ENCODE measurements around the gene EEFSEC.

Gene EEFSEC

GRCh38 chr3:128276146-128276435, 122.8 kb downstream of the EEFSEC start:
- H3K9ac ChIP-seq (ENCODE audit: low read depth in 1 of 2, low read length in 2 of 2): no peak overlapping the region
- no peaks in the 10 kb centered on the region for H3K9me3 ChIP-seq (ENCODE audit: control insufficient read depth in 1 of 2, low read length in 2 of 2)
- no peaks in the 10 kb centered on the region for H3K27me3 ChIP-seq (ENCODE audit: control insufficient read depth in 1 of 2, insufficient read depth in 2 of 2, low read length in 2 of 2)
- no peak overlapping the region for H3K4me3 ChIP-seq (ENCODE audit: low read depth in 1 of 2, low read length in 2 of 2)
- no peak overlapping the region for H3K27ac ChIP-seq (ENCODE audit: low read depth, low read length)
- peaks cover 0 to 7% of the 10 kb centered on the region in 2 donors for H3K36me3 ChIP-seq (ENCODE audit: control insufficient read depth in 1 of 2, insufficient read depth in 2 of 2, low read length in 2 of 2)
- no peaks in the 10 kb centered on the region for H3K4me1 ChIP-seq (ENCODE audit: control insufficient read depth in 1 of 2, insufficient read depth in 2 of 2, low read length in 2 of 2)

DNA sequence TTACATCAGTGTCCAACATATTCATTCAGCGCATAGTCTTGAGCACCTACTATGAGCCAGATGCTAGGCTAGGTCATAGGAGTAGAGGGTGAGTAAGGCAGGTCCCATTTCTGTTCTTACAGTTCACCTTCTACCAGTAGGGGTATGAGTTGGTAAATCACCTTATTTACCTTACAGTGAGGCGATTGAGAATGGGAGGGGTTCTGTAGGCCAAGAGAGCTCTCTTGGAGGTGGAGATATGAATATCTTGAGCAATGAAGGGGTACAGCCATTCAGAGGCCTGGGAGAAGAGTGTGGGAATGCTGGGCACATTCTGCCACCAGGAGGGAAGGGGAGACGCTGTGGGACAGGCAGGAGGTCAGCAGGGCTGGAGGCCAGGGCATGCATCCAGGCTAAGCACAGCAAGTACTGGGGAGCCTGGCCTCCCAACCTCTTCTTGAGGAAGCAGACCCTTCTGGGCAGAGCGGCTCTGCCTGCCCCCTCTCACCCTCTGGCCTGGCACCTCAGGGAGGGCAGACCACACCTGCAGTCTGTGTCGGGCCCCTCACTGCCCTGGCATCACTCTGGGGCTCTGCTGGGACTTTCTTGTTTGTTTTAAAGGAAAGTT, 123.4 kb downstream of the EEFSEC start:
- H3K9me3 ChIP-seq (ENCODE audit: control insufficient read depth in 1 of 2, low read length in 2 of 2): no peaks in the 10 kb centered on the region
- no peaks in the 10 kb centered on the region for H3K4me1 ChIP-seq (ENCODE audit: control insufficient read depth in 1 of 2, insufficient read depth in 2 of 2, low read length in 2 of 2)
- H3K27me3 ChIP-seq (ENCODE audit: control insufficient read depth in 1 of 2, insufficient read depth in 2 of 2, low read length in 2 of 2): no peaks in the 10 kb centered on the region
- H3K4me3 ChIP-seq (ENCODE audit: low read depth in 1 of 2, low read length in 2 of 2): no peak overlapping the region
- H3K27ac ChIP-seq (ENCODE audit: low read depth, low read length): no peak overlapping the region
- peaks cover 0 to 7% of the 10 kb centered on the region in 2 donors for H3K36me3 ChIP-seq (ENCODE audit: control insufficient read depth in 1 of 2, insufficient read depth in 2 of 2, low read length in 2 of 2)
- no peak overlapping the region for H3K9ac ChIP-seq (ENCODE audit: low read depth in 1 of 2, low read length in 2 of 2)

DNA sequence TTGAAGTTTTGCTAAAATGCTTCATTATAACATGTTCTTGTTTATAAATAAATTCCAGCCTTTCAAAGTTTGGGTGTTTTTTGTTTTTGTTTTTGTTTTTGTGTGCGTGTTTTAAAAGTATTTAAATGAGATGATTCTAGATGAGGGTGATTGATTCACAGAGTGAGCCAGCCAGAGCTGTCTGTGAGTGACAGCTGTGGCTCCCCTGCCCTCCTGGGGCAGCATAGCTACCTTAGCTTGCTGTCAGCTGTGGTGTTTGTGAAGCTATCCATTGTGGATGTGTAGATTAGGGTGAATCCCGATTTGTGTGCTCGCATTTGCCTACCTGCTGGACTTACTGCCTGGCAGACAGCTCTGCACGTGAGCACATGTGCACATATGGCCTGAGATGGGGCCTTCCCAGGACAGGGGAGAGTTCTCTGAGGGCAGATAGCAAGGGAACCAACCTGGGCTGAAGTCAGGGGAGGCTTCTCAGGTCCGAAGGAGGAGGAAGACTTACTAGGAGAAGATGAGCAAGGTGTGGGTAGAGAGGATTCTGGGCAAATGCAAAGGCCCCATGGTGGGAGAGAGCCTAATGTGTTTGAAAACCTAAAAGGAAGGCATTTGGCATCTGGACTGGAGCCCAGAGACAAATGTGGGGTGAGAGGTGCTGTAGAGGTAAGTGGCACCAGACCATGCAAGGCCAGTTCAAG, 124.2 kb downstream of the EEFSEC start:
- no peak overlapping the region for H3K9ac ChIP-seq (ENCODE audit: low read depth in 1 of 2, low read length in 2 of 2)
- H3K27ac ChIP-seq (ENCODE audit: low read depth, low read length): no peak overlapping the region
- H3K9me3 ChIP-seq (ENCODE audit: control insufficient read depth in 1 of 2, low read length in 2 of 2): no peaks in the 10 kb centered on the region
- peaks cover 0 to 3% of the 10 kb centered on the region in 2 donors for H3K36me3 ChIP-seq (ENCODE audit: control insufficient read depth in 1 of 2, insufficient read depth in 2 of 2, low read length in 2 of 2)
- H3K4me1 ChIP-seq (ENCODE audit: control insufficient read depth in 1 of 2, insufficient read depth in 2 of 2, low read length in 2 of 2): no peaks in the 10 kb centered on the region
- H3K4me3 ChIP-seq (ENCODE audit: low read depth in 1 of 2, low read length in 2 of 2): no peak overlapping the region
- no peaks in the 10 kb centered on the region for H3K27me3 ChIP-seq (ENCODE audit: control insufficient read depth in 1 of 2, insufficient read depth in 2 of 2, low read length in 2 of 2)

GRCh38 chr3:128278130-128278529, 124.8 kb downstream of the EEFSEC start:
- Histone ChIP-seq H3K9ac (ENCODE audit: low read depth in 1 of 2, low read length in 2 of 2) (no peak overlapping the region), H3K27me3 (ENCODE audit: control insufficient read depth in 1 of 2, insufficient read depth in 2 of 2, low read length in 2 of 2) (no peaks in the 10 kb centered on the region), H3K4me1 (ENCODE audit: control insufficient read depth in 1 of 2, insufficient read depth in 2 of 2, low read length in 2 of 2) (no peaks in the 10 kb centered on the region), H3K36me3 (ENCODE audit: control insufficient read depth in 1 of 2, insufficient read depth in 2 of 2, low read length in 2 of 2) (no peaks in the 10 kb centered on the region), H3K9me3 (ENCODE audit: control insufficient read depth in 1 of 2, low read length in 2 of 2) (no peaks in the 10 kb centered on the region), H3K27ac (ENCODE audit: low read depth, low read length) (no peak overlapping the region), H3K4me3 (ENCODE audit: low read depth in 1 of 2, low read length in 2 of 2) (no peak overlapping the region)

- Histone ChIP-seq H3K4me3 (ENCODE audit: low read depth in 1 of 2, low read length in 2 of 2) (no peak overlapping the region), H3K9me3 (ENCODE audit: control insufficient read depth in 1 of 2, low read length in 2 of 2) (no peaks in the 10 kb centered on the region), H3K27ac (ENCODE audit: low read depth, low read length) (no peak overlapping the region), H3K27me3 (ENCODE audit: control insufficient read depth in 1 of 2, insufficient read depth in 2 of 2, low read length in 2 of 2) (no peaks in the 10 kb centered on the region), H3K4me1 (ENCODE audit: control insufficient read depth in 1 of 2, insufficient read depth in 2 of 2, low read length in 2 of 2) (no peaks in the 10 kb centered on the region), H3K36me3 (ENCODE audit: control insufficient read depth in 1 of 2, insufficient read depth in 2 of 2, low read length in 2 of 2) (peaks cover 0 to 6% of the 10 kb centered on the region in 2 donors), H3K9ac (ENCODE audit: low read depth in 1 of 2, low read length in 2 of 2) (no peak overlapping the region)
These were observed 125.7 kb downstream of the EEFSEC start for GRCh38 chr3:128278761-128279600.

GRCh38 chr3:128279601-128279880, 126.3 kb downstream of the EEFSEC start:
- no peaks in the 10 kb centered on the region for H3K27me3 ChIP-seq (ENCODE audit: control insufficient read depth in 1 of 2, insufficient read depth in 2 of 2, low read length in 2 of 2)
- no peaks in the 10 kb centered on the region for H3K9me3 ChIP-seq (ENCODE audit: control insufficient read depth in 1 of 2, low read length in 2 of 2)
- no peak overlapping the region for H3K4me3 ChIP-seq (ENCODE audit: low read depth in 1 of 2, low read length in 2 of 2)
- H3K36me3 ChIP-seq (ENCODE audit: control insufficient read depth in 1 of 2, insufficient read depth in 2 of 2, low read length in 2 of 2): peaks cover 0 to 6% of the 10 kb centered on the region in 2 donors
- no peak overlapping the region for H3K27ac ChIP-seq (ENCODE audit: low read depth, low read length)
- no peaks in the 10 kb centered on the region for H3K4me1 ChIP-seq (ENCODE audit: control insufficient read depth in 1 of 2, insufficient read depth in 2 of 2, low read length in 2 of 2)
- H3K9ac ChIP-seq (ENCODE audit: low read depth in 1 of 2, low read length in 2 of 2): no peak overlapping the region

DNA sequence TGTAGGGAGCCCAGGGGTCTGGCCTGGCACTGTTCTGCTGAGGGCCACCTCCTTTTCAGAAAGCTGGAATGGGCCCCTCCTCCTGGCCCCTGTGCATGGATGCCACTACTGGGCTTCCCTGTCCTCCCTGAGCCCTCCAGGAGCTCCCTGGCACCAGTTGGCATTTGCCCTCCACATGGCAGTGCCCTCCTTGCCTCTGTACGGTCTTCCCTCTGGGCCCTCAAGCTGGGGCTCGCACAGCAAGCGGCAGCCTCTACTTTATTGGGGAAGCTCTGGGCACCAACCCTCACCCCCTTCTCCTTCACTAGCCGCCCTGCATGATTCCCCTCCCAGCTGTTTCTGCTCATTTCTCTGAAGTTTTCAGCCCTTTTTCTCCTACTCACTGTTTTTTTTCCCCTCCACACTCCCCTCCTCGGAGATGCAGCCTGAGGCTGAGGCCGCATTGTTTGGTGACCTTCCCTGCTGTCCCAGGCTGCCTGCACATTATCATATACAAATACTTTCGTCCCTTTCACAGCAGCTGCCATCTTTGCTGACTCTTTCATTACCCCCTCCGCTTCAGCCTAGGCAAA, 127.3 kb downstream of the EEFSEC start:
- Histone ChIP-seq H3K27ac (ENCODE audit: low read depth, low read length) (no peak overlapping the region), H3K9me3 (ENCODE audit: control insufficient read depth in 1 of 2, low read length in 2 of 2) (no peaks in the 10 kb centered on the region), H3K4me3 (ENCODE audit: low read depth in 1 of 2, low read length in 2 of 2) (no peak overlapping the region), H3K27me3 (ENCODE audit: control insufficient read depth in 1 of 2, insufficient read depth in 2 of 2, low read length in 2 of 2) (no peaks in the 10 kb centered on the region), H3K9ac (ENCODE audit: low read depth in 1 of 2, low read length in 2 of 2) (no peak overlapping the region), H3K4me1 (ENCODE audit: control insufficient read depth in 1 of 2, insufficient read depth in 2 of 2, low read length in 2 of 2) (no peaks in the 10 kb centered on the region), H3K36me3 (ENCODE audit: control insufficient read depth in 1 of 2, insufficient read depth in 2 of 2, low read length in 2 of 2) (peaks cover 0 to 6% of the 10 kb centered on the region in 2 donors)

DNA sequence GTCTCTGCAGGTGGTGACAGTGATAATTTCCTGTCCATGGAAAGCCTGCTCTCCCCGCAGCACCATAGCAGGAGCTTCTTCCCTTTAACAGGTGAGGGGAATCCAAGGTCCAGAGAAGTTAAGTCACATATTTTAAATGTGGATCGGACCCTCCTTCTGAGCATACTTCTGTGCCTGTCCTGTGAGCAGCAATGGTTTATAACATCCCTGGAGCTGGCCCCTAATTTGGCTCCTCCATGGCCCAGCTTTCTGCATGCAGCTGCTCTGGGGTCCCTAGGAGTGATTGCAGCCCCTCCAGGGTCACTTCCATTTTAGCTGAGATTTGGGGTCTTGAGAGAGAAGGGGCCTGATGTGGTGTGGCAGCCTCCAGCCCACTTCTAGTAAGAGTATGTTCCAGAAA, 127.8 kb downstream of the EEFSEC start:
- H3K36me3 ChIP-seq (ENCODE audit: control insufficient read depth in 1 of 2, insufficient read depth in 2 of 2, low read length in 2 of 2): peaks cover 0 to 6% of the 10 kb centered on the region in 2 donors

DNA sequence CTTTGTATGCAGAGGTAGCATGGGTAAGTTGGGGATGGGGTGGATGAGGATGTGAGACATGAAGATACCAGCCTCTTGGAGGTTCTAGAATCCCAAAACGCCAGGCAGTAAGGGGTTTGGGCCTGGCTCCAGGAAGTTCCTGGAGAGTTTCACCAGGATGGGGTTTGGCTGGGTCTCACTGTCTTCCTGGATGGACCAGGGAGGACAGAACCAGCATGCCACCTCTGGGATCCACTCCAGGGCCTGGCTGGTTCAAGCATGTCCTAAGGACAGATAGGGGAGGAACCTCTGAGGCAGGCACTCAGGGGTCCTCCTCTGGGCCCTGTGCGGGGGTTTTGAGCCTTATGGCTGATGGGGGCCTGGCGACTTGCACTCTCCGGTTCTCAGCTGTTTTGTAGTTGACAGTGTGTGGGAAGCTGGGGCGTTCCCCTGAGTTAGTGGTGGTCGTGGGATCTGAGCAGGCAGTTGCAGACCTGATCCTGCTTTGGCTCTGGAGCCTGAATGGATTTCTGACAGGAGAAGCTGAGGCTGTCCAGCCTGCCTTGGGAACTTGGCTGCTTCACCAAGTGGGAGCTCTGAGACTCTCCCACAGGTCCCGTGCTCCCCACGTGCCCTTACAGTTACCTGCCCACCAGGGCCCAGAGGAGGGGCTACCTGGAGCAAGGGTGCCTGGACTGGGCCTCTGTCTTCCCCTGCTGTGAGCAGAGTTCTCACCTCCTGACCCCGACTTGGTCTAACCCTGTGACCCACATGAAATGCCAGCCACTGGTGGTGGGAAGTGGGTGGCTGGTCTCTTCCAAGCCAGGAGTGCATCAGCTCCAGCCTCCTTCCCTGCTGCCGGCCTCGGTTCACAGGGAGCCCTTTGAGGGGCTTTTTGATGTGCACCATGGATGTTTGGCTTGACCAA, 128.4 kb downstream of the EEFSEC start:
- Histone ChIP-seq H3K4me3 (ENCODE audit: low read depth in 1 of 2, low read length in 2 of 2) (no peak overlapping the region), H3K9ac (ENCODE audit: low read depth in 1 of 2, low read length in 2 of 2) (no peak overlapping the region), H3K4me1 (ENCODE audit: control insufficient read depth in 1 of 2, insufficient read depth in 2 of 2, low read length in 2 of 2) (no peaks in the 10 kb centered on the region), H3K27me3 (ENCODE audit: control insufficient read depth in 1 of 2, insufficient read depth in 2 of 2, low read length in 2 of 2) (no peaks in the 10 kb centered on the region), H3K27ac (ENCODE audit: low read depth, low read length) (no peak overlapping the region), H3K36me3 (ENCODE audit: control insufficient read depth in 1 of 2, insufficient read depth in 2 of 2, low read length in 2 of 2) (peaks cover 0 to 6% of the 10 kb centered on the region in 2 donors), H3K9me3 (ENCODE audit: control insufficient read depth in 1 of 2, low read length in 2 of 2) (no peaks in the 10 kb centered on the region)

More for the DNA sequence above, 127.8 kb downstream of the EEFSEC start:
- Histone ChIP-seq H3K27me3 (ENCODE audit: control insufficient read depth in 1 of 2, insufficient read depth in 2 of 2, low read length in 2 of 2) (no peaks in the 10 kb centered on the region), H3K9ac (ENCODE audit: low read depth in 1 of 2, low read length in 2 of 2) (no peak overlapping the region), H3K4me3 (ENCODE audit: low read depth in 1 of 2, low read length in 2 of 2) (no peak overlapping the region), H3K9me3 (ENCODE audit: control insufficient read depth in 1 of 2, low read length in 2 of 2) (no peaks in the 10 kb centered on the region), H3K4me1 (ENCODE audit: control insufficient read depth in 1 of 2, insufficient read depth in 2 of 2, low read length in 2 of 2) (no peaks in the 10 kb centered on the region), H3K27ac (ENCODE audit: low read depth, low read length) (no peak overlapping the region)
